Cardiac muscle cell (in vitro differentiated cells and primary cell): ENCODE data around the gene NOC4L. TPM values are rescaled to one million over a fixed set of nuclear protein-coding genes. Genes with fewer than 3 reads are reported as not detected.

Experiments
- DNase-seq, 2 donors: peaks; one replicate each; pipeline versions ENCODE4 v3.0.0 to v3.0.0-alpha.2; 2010 to 2017; ENCODE audit warnings: low read depth in 1 of 2, low spot score in 1 of 2
- H3K27ac ChIP-seq: fragments of 200-600 bp; sonication (generic); 2 replicates; pipeline ENCODE4 v1.5.1; 2016
- H3K27me3 ChIP-seq: fragments of 200-600 bp; sonication (generic); 2 replicates; pipeline ENCODE4 v1.6.0; 2016; ENCODE audit warnings: control low read depth
- H3K36me3 ChIP-seq: fragments of 200-600 bp; sonication (generic); 2 replicates; pipeline ENCODE4 v1.5.1; 2016; ENCODE audit warnings: control low read depth
- H3K4me1 ChIP-seq: fragments of 200-600 bp; sonication (generic); 2 replicates; pipeline ENCODE4 v1.8.1; 2017; ENCODE audit warnings: low read depth, mild to moderate bottlenecking, mixed run types
- H3K4me3 ChIP-seq: fragments of 200-600 bp; sonication (generic); 2 replicates; pipeline ENCODE4 v1.5.1; 2016; ENCODE audit warnings: mild to moderate bottlenecking
- H3K9me3 ChIP-seq: fragments of 200-600 bp; sonication (generic); 2 replicates; pipeline ENCODE4 v1.5.1; 2017; ENCODE audit warnings: low read depth, mild to moderate bottlenecking, control low read depth
- CTCF ChIP-seq: IDR thresholded peaks from 2 replicates; pipeline ENCODE4 v1.5.1; 2012; ENCODE audit warnings: low read depth, mild to moderate bottlenecking, low read length
- polyA plus RNA-seq: library from polyadenylated mRNA; unstranded; fragments of >200 nt; fragmentation: Nextera tagmentation; extraction: Ambion mirVana; gene quantifications from 2 replicates; pipeline ENCODE4 v1.2.1, GENCODE V29; 2016
- total RNA-seq: library from RNA; depleted of rRNA; stranded (reverse); fragments of >200 nt; gene quantifications from 2 replicates; pipeline ENCODE4 v1.2.3, GENCODE V29; 2016

The NOC4L gene
- total and polyA plus RNA-seq, 2 experiments from 2014 or later: 17.1 to 33.1 TPM

- H3K4me3 ChIP-seq: no peak overlapping the region
- no peaks in the 10 kb centered on the region for H3K4me1 ChIP-seq
- peaks cover 42% of the 10 kb centered on the region for H3K36me3 ChIP-seq
- no peak for DNase-seq
- no peaks in the 10 kb centered on the region for H3K27me3 ChIP-seq
- TF ChIP-seq CTCF: no peak
- H3K9me3 ChIP-seq: no peaks in the 10 kb centered on the region
- no peak overlapping the region for H3K27ac ChIP-seq
Observed at GRCh38 chr12:132125736-132126135, 18.5 kb upstream of the NOC4L start.

GRCh38 chr12:132127041-132127440 is 17.2 kb upstream of the NOC4L start:
- no peaks in the 10 kb centered on the region for H3K4me1 ChIP-seq
- H3K9me3 ChIP-seq: no peaks in the 10 kb centered on the region
- H3K36me3 ChIP-seq: peaks cover 31% of the 10 kb centered on the region
- TF ChIP-seq CTCF: no peak
- no peak for DNase-seq
- H3K27ac ChIP-seq: no peak overlapping the region
- no peak overlapping the region for H3K4me3 ChIP-seq
- H3K27me3 ChIP-seq: no peaks in the 10 kb centered on the region

- Histone ChIP-seq H3K27ac (no peak overlapping the region), H3K9me3 (no peaks in the 10 kb centered on the region), H3K4me3 (no peak overlapping the region), H3K27me3 (no peaks in the 10 kb centered on the region), H3K36me3 (peaks cover 23% of the 10 kb centered on the region), H3K4me1 (no peaks in the 10 kb centered on the region)
- DNase-seq: no peak
- no peak for TF ChIP-seq CTCF
Observed at GRCh38 chr12:132129007-132129406, 15.2 kb upstream of the NOC4L start.

- no peak overlapping the region for H3K4me3 ChIP-seq
- TF ChIP-seq CTCF: no peak
- no peak overlapping the region for H3K27ac ChIP-seq
- H3K27me3 ChIP-seq: no peaks in the 10 kb centered on the region
- H3K9me3 ChIP-seq: no peaks in the 10 kb centered on the region
- H3K4me1 ChIP-seq: no peaks in the 10 kb centered on the region
- H3K36me3 ChIP-seq: peaks cover 18% of the 10 kb centered on the region
- no peak for DNase-seq
Observed at GRCh38 chr12:132130690-132131089, 13.6 kb upstream of the NOC4L start.

- no peaks in the 10 kb centered on the region for H3K4me1 ChIP-seq
- DNase-seq: no peak
- H3K4me3 ChIP-seq: no peak overlapping the region
- peaks cover 15% of the 10 kb centered on the region for H3K36me3 ChIP-seq
- TF ChIP-seq CTCF: no peak
- no peaks in the 10 kb centered on the region for H3K9me3 ChIP-seq
- H3K27me3 ChIP-seq: no peaks in the 10 kb centered on the region
- H3K27ac ChIP-seq: no peak overlapping the region
Observed at GRCh38 chr12:132131229-132131628, 13.0 kb upstream of the NOC4L start.

GRCh38 chr12:132131952-132132351 is 12.3 kb upstream of the NOC4L start:
- Histone ChIP-seq H3K9me3 (no peaks in the 10 kb centered on the region), H3K4me3 (no peak overlapping the region), H3K4me1 (no peaks in the 10 kb centered on the region), H3K27ac (no peak overlapping the region), H3K27me3 (no peaks in the 10 kb centered on the region), H3K36me3 (peaks cover 8% of the 10 kb centered on the region)
- no peak for TF ChIP-seq CTCF
- no peak for DNase-seq
